Measurements from ENCODE around the gene BICC1. TPM values are rescaled to one million over a fixed set of nuclear protein-coding genes. Genes with fewer than 3 reads are reported as not detected.

BICC1 gene
- polyA plus RNA-seq, 4 donors, result 72.5 to 84.9 (median 79.7) TPM

Other genes starting within 250 kb of the BICC1 start
- 1 to 10 TPM; 6.6 to 8.6 (median 7.2) TPM for gene IPMK, start 245.0 kb upstream of the BICC1 start, polyA plus RNA-seq (ENCODE audit: insufficient read length in 4 of 4)
- gene CISD1, start 243.7 kb upstream of the BICC1 start, polyA plus RNA-seq (ENCODE audit: insufficient read length in 4 of 4), result 10 to 100 TPM; 48.4 to 58.0 (median 54.6) TPM
- 10 to 100 TPM; 33.8 to 41.8 (median 36.9) TPM for gene UBE2D1, start 177.9 kb upstream of the BICC1 start, polyA plus RNA-seq (ENCODE audit: insufficient read length in 4 of 4)
- gene TFAM, start 127.5 kb upstream of the BICC1 start, polyA plus RNA-seq (ENCODE audit: insufficient read length in 4 of 4), result 10 to 100 TPM; 68.0 to 74.8 (median 72.1) TPM